Liver (tissue), 3 donors: ENCODE data around the gene DIS3.

ENCODE experiments used
- FOXA1 ChIP-seq: IDR thresholded peaks from 2 replicates; pipeline ENCODE4 v1.6.1; 2016; ENCODE audit warnings: antibody characterized with exemption
- RXRA ChIP-seq, 2 donors: IDR thresholded peaks; 2 replicates each; pipeline ENCODE4 v1.6.1; 2017 to 2018; ENCODE audit warnings: antibody characterized with exemption in 2 of 2, mild to moderate bottlenecking in 1 of 2
- SP1 ChIP-seq: IDR thresholded peaks from 2 replicates; pipeline ENCODE4 v1.6.1; 2018; ENCODE audit warnings: antibody characterized with exemption, mild to moderate bottlenecking
- YY1 ChIP-seq: IDR thresholded peaks from 2 replicates; pipeline ENCODE4 v1.6.1; 2016; ENCODE audit warnings: antibody characterized with exemption, mild to moderate bottlenecking
- TF ChIP-seq, protein P1 (sequence below): IDR thresholded peaks from 2 replicates; pipeline ENCODE4 v1.6.1; 2016; ENCODE audit warnings: antibody characterized with exemption
- TF ChIP-seq, protein P2 (sequence below): fragments of 150-350 bp; IDR thresholded peaks from 2 replicates; pipeline ENCODE4 v1.5.1; 2017; ENCODE audit warnings: improper control_type of control experiment, low read depth, low read length; ENCODE audit not compliant: missing input control
- TF ChIP-seq, protein P3 (sequence below): IDR thresholded peaks from 2 replicates; pipeline ENCODE4 v1.6.1; 2016; ENCODE audit warnings: antibody characterized with exemption, mild to moderate bottlenecking
- donor health status: healthy.
- donor health status: healthy.

DNA sequence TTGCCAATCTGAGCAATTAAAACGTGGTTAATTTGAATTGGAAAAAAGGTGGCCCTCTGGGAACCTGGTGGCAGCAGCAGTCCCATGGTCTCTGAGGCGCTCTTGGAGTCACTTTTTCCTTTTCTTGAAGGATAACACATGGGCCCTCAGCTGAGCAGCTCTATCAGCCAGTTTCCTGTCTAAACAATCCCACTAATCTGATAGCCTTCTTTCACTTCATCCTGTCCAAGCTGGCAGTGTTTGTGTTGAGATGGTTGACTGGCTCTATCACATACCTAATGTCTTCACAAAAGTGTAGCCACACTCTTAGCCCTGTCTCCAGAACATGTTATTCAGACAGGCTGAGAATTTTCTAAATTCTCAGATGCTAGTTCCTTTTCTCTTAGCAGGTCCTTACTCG, 64.9 kb downstream of the DIS3 start:
- no peak for TF ChIP-seq RXRA (IDR thresholded peaks at IDR 0.05)
- TF ChIP-seq, protein P1, sequence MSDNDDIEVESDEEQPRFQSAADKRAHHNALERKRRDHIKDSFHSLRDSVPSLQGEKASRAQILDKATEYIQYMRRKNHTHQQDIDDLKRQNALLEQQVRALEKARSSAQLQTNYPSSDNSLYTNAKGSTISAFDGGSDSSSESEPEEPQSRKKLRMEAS, result no peak
- TF ChIP-seq, protein P2, sequence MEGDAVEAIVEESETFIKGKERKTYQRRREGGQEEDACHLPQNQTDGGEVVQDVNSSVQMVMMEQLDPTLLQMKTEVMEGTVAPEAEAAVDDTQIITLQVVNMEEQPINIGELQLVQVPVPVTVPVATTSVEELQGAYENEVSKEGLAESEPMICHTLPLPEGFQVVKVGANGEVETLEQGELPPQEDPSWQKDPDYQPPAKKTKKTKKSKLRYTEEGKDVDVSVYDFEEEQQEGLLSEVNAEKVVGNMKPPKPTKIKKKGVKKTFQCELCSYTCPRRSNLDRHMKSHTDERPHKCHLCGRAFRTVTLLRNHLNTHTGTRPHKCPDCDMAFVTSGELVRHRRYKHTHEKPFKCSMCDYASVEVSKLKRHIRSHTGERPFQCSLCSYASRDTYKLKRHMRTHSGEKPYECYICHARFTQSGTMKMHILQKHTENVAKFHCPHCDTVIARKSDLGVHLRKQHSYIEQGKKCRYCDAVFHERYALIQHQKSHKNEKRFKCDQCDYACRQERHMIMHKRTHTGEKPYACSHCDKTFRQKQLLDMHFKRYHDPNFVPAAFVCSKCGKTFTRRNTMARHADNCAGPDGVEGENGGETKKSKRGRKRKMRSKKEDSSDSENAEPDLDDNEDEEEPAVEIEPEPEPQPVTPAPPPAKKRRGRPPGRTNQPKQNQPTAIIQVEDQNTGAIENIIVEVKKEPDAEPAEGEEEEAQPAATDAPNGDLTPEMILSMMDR, result no peak
- TF ChIP-seq, protein P3, sequence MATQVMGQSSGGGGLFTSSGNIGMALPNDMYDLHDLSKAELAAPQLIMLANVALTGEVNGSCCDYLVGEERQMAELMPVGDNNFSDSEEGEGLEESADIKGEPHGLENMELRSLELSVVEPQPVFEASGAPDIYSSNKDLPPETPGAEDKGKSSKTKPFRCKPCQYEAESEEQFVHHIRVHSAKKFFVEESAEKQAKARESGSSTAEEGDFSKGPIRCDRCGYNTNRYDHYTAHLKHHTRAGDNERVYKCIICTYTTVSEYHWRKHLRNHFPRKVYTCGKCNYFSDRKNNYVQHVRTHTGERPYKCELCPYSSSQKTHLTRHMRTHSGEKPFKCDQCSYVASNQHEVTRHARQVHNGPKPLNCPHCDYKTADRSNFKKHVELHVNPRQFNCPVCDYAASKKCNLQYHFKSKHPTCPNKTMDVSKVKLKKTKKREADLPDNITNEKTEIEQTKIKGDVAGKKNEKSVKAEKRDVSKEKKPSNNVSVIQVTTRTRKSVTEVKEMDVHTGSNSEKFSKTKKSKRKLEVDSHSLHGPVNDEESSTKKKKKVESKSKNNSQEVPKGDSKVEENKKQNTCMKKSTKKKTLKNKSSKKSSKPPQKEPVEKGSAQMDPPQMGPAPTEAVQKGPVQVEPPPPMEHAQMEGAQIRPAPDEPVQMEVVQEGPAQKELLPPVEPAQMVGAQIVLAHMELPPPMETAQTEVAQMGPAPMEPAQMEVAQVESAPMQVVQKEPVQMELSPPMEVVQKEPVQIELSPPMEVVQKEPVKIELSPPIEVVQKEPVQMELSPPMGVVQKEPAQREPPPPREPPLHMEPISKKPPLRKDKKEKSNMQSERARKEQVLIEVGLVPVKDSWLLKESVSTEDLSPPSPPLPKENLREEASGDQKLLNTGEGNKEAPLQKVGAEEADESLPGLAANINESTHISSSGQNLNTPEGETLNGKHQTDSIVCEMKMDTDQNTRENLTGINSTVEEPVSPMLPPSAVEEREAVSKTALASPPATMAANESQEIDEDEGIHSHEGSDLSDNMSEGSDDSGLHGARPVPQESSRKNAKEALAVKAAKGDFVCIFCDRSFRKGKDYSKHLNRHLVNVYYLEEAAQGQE, result no peak
- TF ChIP-seq YY1, result no peak
- no peak for TF ChIP-seq FOXA1
- no peak for TF ChIP-seq SP1
